Trophoblast cell (in vitro differentiated cells and primary cell): Measurements from ENCODE around the gene SERINC5.
A peak's percentile ranks its signal among the peaks of the same experiment; 100 is the strongest.
"Not testable (repeated sequence)": the region's sequence is repeated elsewhere in the genome, so short reads cannot be mapped to it uniquely, and the experiment has no call there.

ENCODE experiments used
- DNase-seq, 2 donors: peaks; one replicate each; pipeline ENCODE4 v3.0.0-alpha.2; 2016
- H2AFZ ChIP-seq: 2 replicates; pipeline ENCODE4 v1.6.1; 2013; ENCODE audit warnings: low read length, moderate library complexity, mild to moderate bottlenecking; ENCODE audit not compliant: insufficient read depth, poor library complexity
- H2AK5ac ChIP-seq: 2 replicates; pipeline ENCODE4 v1.6.1; 2013; ENCODE audit warnings: mild to moderate bottlenecking, low read length
- H2BK120ac ChIP-seq: 2 replicates; pipeline ENCODE4 v1.6.1; 2013; ENCODE audit warnings: low read length, mild to moderate bottlenecking, moderate library complexity; ENCODE audit not compliant: insufficient read depth, poor library complexity
- H2BK12ac ChIP-seq: 2 replicates; pipeline ENCODE4 v1.6.1; 2013; ENCODE audit warnings: mild to moderate bottlenecking, low read length, moderate library complexity
- H2BK5ac ChIP-seq: 2 replicates; pipeline ENCODE4 v1.6.1; 2013; ENCODE audit warnings: low read length, low read depth, moderate library complexity, mild to moderate bottlenecking; ENCODE audit not compliant: poor library complexity
- H3K14ac ChIP-seq: 2 replicates; pipeline ENCODE4 v1.6.1; 2013; ENCODE audit warnings: mild to moderate bottlenecking, low read length
- H3K18ac ChIP-seq: 2 replicates; pipeline ENCODE4 v1.6.1; 2013; ENCODE audit warnings: mild to moderate bottlenecking, low read length
- H3K23ac ChIP-seq: 2 replicates; pipeline ENCODE4 v1.6.1; 2013; ENCODE audit warnings: low read length
- H3K27ac ChIP-seq: 2 replicates; pipeline ENCODE4 v1.5.1; 2013; ENCODE audit warnings: low read depth, mild to moderate bottlenecking, inconsistent platforms, low read length, moderate library complexity
- H3K27me3 ChIP-seq: 2 replicates; pipeline ENCODE4 v1.6.1; 2013; ENCODE audit warnings: inconsistent platforms, mild to moderate bottlenecking, low read length, moderate library complexity; ENCODE audit not compliant: insufficient read depth
- H3K36me3 ChIP-seq, 2 experiments: 1 replicate in 1 of 2; 2 replicates in 1 of 2; pipeline ENCODE4 v1.6.1; 2013; ENCODE audit warnings: low read length in 2 of 2, mild to moderate bottlenecking in 2 of 2, moderate library complexity in 1 of 2; ENCODE audit not compliant: insufficient read depth in 2 of 2, control insufficient read depth in 1 of 2
- H3K4ac ChIP-seq: 2 replicates; pipeline ENCODE4 v1.6.1; 2013; ENCODE audit warnings: low read depth, mild to moderate bottlenecking, low read length, moderate library complexity
- H3K4me1 ChIP-seq, 2 experiments: 1 replicate in 1 of 2; 2 replicates in 1 of 2; pipeline ENCODE4 v1.6.1; 2013; ENCODE audit warnings: low read length in 2 of 2, mild to moderate bottlenecking in 2 of 2, moderate library complexity in 1 of 2; ENCODE audit not compliant: insufficient read depth in 2 of 2, control insufficient read depth in 1 of 2
- H3K4me2 ChIP-seq: 2 replicates; pipeline ENCODE4 v1.6.1; 2013; ENCODE audit warnings: inconsistent platforms, mild to moderate bottlenecking, low read length, moderate library complexity
- H3K4me3 ChIP-seq: 2 replicates; pipeline ENCODE4 v1.5.1; 2013; ENCODE audit warnings: mild to moderate bottlenecking, low read depth, low read length, inconsistent platforms
- H3K79me1 ChIP-seq: one replicate; pipeline ENCODE4 v1.6.1; 2013; ENCODE audit warnings: low read length
- H3K79me2 ChIP-seq: 2 replicates; pipeline ENCODE4 v1.6.1; 2013; ENCODE audit warnings: low read length, mild to moderate bottlenecking; ENCODE audit not compliant: control insufficient read depth, insufficient read depth, poor library complexity
- H3K9ac ChIP-seq: 2 replicates; pipeline ENCODE4 v1.6.1; 2013; ENCODE audit warnings: mild to moderate bottlenecking, low read length
- H3K9me3 ChIP-seq: 2 replicates; pipeline ENCODE4 v1.6.1; 2013; ENCODE audit warnings: low read depth, mild to moderate bottlenecking, control low read depth, inconsistent platforms, low read length; ENCODE audit not compliant: insufficient read depth
- H4K12ac ChIP-seq: 2 replicates; pipeline ENCODE4 v1.6.1; 2013; ENCODE audit warnings: low read depth, mild to moderate bottlenecking, low read length, moderate library complexity
- H4K8ac ChIP-seq: 2 replicates; pipeline ENCODE4 v1.6.1; 2013; ENCODE audit warnings: low read depth, mild to moderate bottlenecking, low read length, moderate library complexity
- H4K91ac ChIP-seq: one replicate; pipeline ENCODE4 v1.6.1; 2013; ENCODE audit warnings: low read depth, mild to moderate bottlenecking, low read length, moderate library complexity
- WGBS: extraction: QIAGEN DNeasy Blood & Tissue Kit; methylation state at CpG from one replicate; pipeline ENCODE4 v1.1.7; 2013; ENCODE audit warnings: missing lambda C conversion rate; ENCODE audit not compliant: insufficient read length, insufficient coverage; ENCODE audit errors: extremely low coverage; 5-methylcytosine and 5-hydroxymethylcytosine counted together

SERINC5 gene

DNA sequence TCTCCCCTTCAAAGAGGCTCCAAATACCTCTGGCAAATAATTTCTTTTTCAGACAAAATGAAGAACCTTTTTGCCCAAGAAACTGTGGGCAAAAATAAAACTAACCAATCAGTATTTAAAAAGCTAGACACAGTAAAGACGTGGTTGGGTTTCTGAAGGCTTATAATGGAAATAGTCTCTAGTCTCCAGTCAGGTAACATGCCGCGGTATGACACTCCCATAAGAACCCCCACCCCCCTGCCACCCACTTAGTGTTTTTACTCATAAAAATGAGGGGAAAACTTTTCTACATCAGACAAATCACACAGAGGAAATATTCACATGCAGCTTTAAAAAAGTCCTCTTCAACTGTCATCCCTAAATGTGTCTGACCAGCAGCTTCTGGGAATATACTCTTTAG, 115.4 kb downstream of the SERINC5 start:
- peak overlapping the region; percentile 47 for H3K4ac ChIP-seq
- H3K14ac ChIP-seq = no peak overlapping the region
- no peak overlapping the region for H2AK5ac ChIP-seq
- H3K27me3 ChIP-seq = no peaks in the 10 kb centered on the region
- no peak overlapping the region for H3K4me2 ChIP-seq
- H3K4me3 ChIP-seq = no peak overlapping the region
- peak overlapping the region; percentile 52 for H2BK120ac ChIP-seq
- no peak overlapping the region for H2BK5ac ChIP-seq
- WGBS = no CpG with 5 or more reads among the region's 3 CpGs
- no peak overlapping the region for H3K18ac ChIP-seq
- no peak overlapping the region for H3K9ac ChIP-seq
- no peak overlapping the region for H4K91ac ChIP-seq
- no peak overlapping the region for H4K8ac ChIP-seq
- no peak overlapping the region for H4K12ac ChIP-seq
- no peak overlapping the region for H3K23ac ChIP-seq
- peaks cover 14 to 23% of the 10 kb centered on the region in 2 experiments for H3K36me3 ChIP-seq
- no peaks in the 10 kb centered on the region for H3K79me2 ChIP-seq
- H2BK12ac ChIP-seq = no peak overlapping the region
- no peak for DNase-seq
- H3K9me3 ChIP-seq = no peaks in the 10 kb centered on the region
- H2AFZ ChIP-seq = no peak overlapping the region
- peaks cover 5% of the 10 kb centered on the region for H3K79me1 ChIP-seq
- H3K27ac ChIP-seq = peak overlapping the region; percentile 78
- peaks cover 8 to 19% of the 10 kb centered on the region in 2 experiments for H3K4me1 ChIP-seq

DNA sequence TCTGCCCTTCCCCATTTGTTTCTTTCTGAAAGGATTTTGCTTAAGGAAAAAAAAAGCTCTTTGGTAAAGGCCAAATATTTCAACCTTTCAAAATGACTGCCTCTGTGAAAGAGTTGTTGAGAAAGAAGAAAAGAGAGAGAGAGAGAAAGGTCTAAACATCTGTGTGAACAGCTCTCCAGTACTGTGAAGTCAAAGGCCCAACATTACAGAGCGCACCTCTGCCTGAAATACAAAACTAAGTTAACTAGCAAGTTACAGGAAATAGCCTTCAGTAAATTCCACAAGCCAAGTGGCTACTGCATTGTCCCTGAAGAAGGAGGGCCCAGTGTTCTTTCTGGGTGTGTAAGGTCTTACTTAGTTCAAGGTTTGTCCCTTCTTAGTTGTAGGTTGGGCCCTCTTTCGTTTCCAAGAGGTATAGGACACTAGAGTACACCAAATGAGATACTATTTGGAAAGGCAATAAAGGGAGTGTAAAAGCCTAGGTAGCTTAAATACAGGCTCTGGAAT, 116.3 kb downstream of the SERINC5 start:
- no peak overlapping the region for H3K18ac ChIP-seq
- H4K8ac ChIP-seq = no peak overlapping the region
- WGBS = no CpG with 5 or more reads among the region's 2 CpGs
- H2BK5ac ChIP-seq = no peak overlapping the region
- H4K12ac ChIP-seq = no peak overlapping the region
- no peaks in the 10 kb centered on the region for H3K9me3 ChIP-seq
- H3K23ac ChIP-seq = no peak overlapping the region
- H2AFZ ChIP-seq = no peak overlapping the region
- no peak overlapping the region for H3K4ac ChIP-seq
- H3K79me1 ChIP-seq = peaks cover 5% of the 10 kb centered on the region
- no peak overlapping the region for H3K9ac ChIP-seq
- H3K27me3 ChIP-seq = no peaks in the 10 kb centered on the region
- DNase-seq = no peak
- peaks cover 13 to 20% of the 10 kb centered on the region in 2 experiments for H3K36me3 ChIP-seq
- no peak overlapping the region for H3K14ac ChIP-seq
- H3K79me2 ChIP-seq = no peaks in the 10 kb centered on the region
- no peak overlapping the region for H3K4me3 ChIP-seq
- H3K4me1 ChIP-seq = peaks cover 8 to 19% of the 10 kb centered on the region in 2 experiments
- H3K27ac ChIP-seq = peak overlapping the region; percentile 3
- no peak overlapping the region for H2BK12ac ChIP-seq
- H2BK120ac ChIP-seq = no peak overlapping the region
- H3K4me2 ChIP-seq = no peak overlapping the region
- no peak overlapping the region for H2AK5ac ChIP-seq
- no peak overlapping the region for H4K91ac ChIP-seq

GRCh38 chr5:80138486-80138885, 117.4 kb downstream of the SERINC5 start:
- Histone ChIP-seq H3K9me3 (no peaks in the 10 kb centered on the region), H3K79me2 (no peaks in the 10 kb centered on the region), H3K18ac (no peak overlapping the region), H2BK5ac (no peak overlapping the region), H3K4me2 (no peak overlapping the region), H3K27ac (no peak overlapping the region), H3K36me3 (peaks cover 10 to 14% of the 10 kb centered on the region in 2 experiments), H2AFZ (no peak overlapping the region), H4K8ac (no peak overlapping the region), H2BK120ac (no peak overlapping the region), H2BK12ac (no peak overlapping the region), H3K4me3 (no peak overlapping the region), H4K12ac (no peak overlapping the region), H4K91ac (no peak overlapping the region), H3K4ac (no peak overlapping the region), H2AK5ac (no peak overlapping the region), H3K23ac (no peak overlapping the region), H3K9ac (no peak overlapping the region), H3K79me1 (peaks cover 4% of the 10 kb centered on the region), H3K27me3 (no peaks in the 10 kb centered on the region), H3K4me1 (peaks cover 6 to 16% of the 10 kb centered on the region in 2 experiments), H3K14ac (no peak overlapping the region)
- no CpG with 5 or more reads among the region's 6 CpGs for WGBS
- DNase-seq = no peak

- H3K36me3 ChIP-seq, H4K12ac ChIP-seq: not testable (repeated sequence)
These were observed 119.0 kb downstream of the SERINC5 start for GRCh38 chr5:80136798-80137197.

More at GRCh38 chr5:80136798-80137197, 119.0 kb downstream of the SERINC5 start:
- H3K27ac ChIP-seq, H3K4ac ChIP-seq, H3K14ac ChIP-seq, H3K79me1 ChIP-seq, H2BK120ac ChIP-seq, H3K79me2 ChIP-seq, H4K8ac ChIP-seq, H3K18ac ChIP-seq, H3K9me3 ChIP-seq, H2AFZ ChIP-seq, H2BK5ac ChIP-seq, DNase-seq, H3K4me2 ChIP-seq, H2AK5ac ChIP-seq, H4K91ac ChIP-seq, H3K23ac ChIP-seq, H3K9ac ChIP-seq, H3K4me3 ChIP-seq, H2BK12ac ChIP-seq, H3K27me3 ChIP-seq: not testable (repeated sequence)
- no CpG with 5 or more reads among the region's 7 CpGs for WGBS
- H3K4me1 ChIP-seq = peaks cover 3 to 11% of the 10 kb centered on the region in 2 experiments
